GM23338 (cell line): ENCODE data around the gene ATP6V0A4. TPM values are rescaled to one million over a fixed set of nuclear protein-coding genes. Genes with fewer than 3 reads are reported as not detected.

Experiments used
- POLR2AphosphoS5 ChIP-seq: IDR thresholded peaks from 2 replicates; pipeline ENCODE4 v1.6.1; 2016; ENCODE audit warnings: antibody characterized with exemption, low read depth
- STAT1 ChIP-seq: IDR thresholded peaks from one replicate; pipeline ENCODE4 v1.6.1; 2016; ENCODE audit warnings: antibody characterized with exemption; ENCODE audit not compliant: unreplicated experiment
- polyA plus RNA-seq: library from polyadenylated mRNA; unstranded; fragments of >200 nt; fragmentation: Nextera tagmentation; extraction: Ambion mirVana; gene quantifications from 2 replicates; pipeline ENCODE4 v1.2.1, GENCODE V29; 2016
- total RNA-seq: library from RNA; depleted of rRNA; stranded (reverse); fragments of >200 nt; shearing (Covaris generic); gene quantifications from 2 replicates; pipeline ENCODE4 v1.2.3, GENCODE V29; 2014
- TF ChIP-seq, protein P1 (sequence below): fragments of 250-450 bp; sonication (Bioruptor Pico); IDR thresholded peaks from 2 replicates; pipeline ENCODE4 v1.5.0; 2020; ENCODE audit warnings: mild to moderate bottlenecking, moderate library complexity
- TF ChIP-seq, protein P2 (sequence below): IDR thresholded peaks from one replicate; pipeline ENCODE4 v1.6.1; 2018; ENCODE audit warnings: antibody characterized with exemption; ENCODE audit not compliant: unreplicated experiment

Gene ATP6V0A4
- total and polyA plus RNA-seq, 2 experiments from 2014 or later: 0.10 to 1.3 TPM

DNA sequence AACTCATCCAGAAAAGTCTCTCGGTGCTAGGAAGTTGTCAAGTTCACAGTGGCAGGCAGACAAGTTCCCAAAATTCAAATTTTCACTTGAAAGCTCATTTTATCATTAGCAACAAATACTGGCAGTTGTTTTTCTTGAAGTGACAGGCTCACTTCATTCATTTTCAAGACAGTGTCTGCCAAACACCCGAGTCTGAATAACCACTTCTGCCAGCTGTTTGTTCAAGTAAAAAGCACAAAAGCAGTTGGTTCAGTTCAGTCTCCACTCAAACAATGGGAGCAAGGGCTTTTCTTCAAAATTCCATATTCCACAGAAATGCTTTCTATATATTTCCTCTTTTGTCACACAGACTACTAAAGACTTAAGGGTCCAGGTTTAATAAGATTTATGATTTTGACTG, 47.7 kb upstream of the ATP6V0A4 start (continued):
- TF ChIP-seq, protein P1, sequence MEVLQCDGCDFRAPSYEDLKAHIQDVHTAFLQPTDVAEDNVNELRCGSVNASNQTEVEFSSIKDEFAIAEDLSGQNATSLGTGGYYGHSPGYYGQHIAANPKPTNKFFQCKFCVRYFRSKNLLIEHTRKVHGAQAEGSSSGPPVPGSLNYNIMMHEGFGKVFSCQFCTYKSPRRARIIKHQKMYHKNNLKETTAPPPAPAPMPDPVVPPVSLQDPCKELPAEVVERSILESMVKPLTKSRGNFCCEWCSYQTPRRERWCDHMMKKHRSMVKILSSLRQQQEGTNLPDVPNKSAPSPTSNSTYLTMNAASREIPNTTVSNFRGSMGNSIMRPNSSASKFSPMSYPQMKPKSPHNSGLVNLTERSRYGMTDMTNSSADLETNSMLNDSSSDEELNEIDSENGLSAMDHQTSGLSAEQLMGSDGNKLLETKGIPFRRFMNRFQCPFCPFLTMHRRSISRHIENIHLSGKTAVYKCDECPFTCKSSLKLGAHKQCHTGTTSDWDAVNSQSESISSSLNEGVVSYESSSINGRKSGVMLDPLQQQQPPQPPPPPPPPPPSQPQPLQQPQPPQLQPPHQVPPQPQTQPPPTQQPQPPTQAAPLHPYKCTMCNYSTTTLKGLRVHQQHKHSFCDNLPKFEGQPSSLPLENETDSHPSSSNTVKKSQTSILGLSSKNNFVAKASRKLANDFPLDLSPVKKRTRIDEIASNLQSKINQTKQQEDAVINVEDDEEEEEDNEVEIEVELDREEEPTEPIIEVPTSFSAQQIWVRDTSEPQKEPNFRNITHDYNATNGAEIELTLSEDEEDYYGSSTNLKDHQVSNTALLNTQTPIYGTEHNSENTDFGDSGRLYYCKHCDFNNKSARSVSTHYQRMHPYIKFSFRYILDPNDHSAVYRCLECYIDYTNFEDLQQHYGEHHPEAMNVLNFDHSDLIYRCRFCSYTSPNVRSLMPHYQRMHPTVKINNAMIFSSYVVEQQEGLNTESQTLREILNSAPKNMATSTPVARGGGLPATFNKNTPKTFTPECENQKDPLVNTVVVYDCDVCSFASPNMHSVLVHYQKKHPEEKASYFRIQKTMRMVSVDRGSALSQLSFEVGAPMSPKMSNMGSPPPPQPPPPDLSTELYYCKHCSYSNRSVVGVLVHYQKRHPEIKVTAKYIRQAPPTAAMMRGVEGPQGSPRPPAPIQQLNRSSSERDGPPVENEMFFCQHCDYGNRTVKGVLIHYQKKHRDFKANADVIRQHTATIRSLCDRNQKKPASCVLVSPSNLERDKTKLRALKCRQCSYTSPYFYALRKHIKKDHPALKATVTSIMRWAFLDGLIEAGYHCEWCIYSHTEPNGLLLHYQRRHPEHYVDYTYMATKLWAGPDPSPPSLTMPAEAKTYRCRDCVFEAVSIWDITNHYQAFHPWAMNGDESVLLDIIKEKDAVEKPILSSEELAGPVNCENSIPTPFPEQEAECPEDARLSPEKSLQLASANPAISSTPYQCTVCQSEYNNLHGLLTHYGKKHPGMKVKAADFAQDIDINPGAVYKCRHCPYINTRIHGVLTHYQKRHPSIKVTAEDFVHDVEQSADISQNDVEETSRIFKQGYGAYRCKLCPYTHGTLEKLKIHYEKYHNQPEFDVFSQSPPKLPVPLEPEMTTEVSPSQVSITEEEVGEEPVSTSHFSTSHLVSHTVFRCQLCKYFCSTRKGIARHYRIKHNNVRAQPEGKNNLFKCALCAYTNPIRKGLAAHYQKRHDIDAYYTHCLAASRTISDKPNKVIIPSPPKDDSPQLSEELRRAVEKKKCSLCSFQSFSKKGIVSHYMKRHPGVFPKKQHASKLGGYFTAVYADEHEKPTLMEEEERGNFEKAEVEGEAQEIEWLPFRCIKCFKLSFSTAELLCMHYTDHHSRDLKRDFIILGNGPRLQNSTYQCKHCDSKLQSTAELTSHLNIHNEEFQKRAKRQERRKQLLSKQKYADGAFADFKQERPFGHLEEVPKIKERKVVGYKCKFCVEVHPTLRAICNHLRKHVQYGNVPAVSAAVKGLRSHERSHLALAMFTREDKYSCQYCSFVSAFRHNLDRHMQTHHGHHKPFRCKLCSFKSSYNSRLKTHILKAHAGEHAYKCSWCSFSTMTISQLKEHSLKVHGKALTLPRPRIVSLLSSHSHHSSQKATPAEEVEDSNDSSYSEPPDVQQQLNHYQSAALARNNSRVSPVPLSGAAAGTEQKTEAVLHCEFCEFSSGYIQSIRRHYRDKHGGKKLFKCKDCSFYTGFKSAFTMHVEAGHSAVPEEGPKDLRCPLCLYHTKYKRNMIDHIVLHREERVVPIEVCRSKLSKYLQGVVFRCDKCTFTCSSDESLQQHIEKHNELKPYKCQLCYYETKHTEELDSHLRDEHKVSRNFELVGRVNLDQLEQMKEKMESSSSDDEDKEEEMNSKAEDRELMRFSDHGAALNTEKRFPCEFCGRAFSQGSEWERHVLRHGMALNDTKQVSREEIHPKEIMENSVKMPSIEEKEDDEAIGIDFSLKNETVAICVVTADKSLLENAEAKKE: no peak
- TF ChIP-seq, protein P2, sequence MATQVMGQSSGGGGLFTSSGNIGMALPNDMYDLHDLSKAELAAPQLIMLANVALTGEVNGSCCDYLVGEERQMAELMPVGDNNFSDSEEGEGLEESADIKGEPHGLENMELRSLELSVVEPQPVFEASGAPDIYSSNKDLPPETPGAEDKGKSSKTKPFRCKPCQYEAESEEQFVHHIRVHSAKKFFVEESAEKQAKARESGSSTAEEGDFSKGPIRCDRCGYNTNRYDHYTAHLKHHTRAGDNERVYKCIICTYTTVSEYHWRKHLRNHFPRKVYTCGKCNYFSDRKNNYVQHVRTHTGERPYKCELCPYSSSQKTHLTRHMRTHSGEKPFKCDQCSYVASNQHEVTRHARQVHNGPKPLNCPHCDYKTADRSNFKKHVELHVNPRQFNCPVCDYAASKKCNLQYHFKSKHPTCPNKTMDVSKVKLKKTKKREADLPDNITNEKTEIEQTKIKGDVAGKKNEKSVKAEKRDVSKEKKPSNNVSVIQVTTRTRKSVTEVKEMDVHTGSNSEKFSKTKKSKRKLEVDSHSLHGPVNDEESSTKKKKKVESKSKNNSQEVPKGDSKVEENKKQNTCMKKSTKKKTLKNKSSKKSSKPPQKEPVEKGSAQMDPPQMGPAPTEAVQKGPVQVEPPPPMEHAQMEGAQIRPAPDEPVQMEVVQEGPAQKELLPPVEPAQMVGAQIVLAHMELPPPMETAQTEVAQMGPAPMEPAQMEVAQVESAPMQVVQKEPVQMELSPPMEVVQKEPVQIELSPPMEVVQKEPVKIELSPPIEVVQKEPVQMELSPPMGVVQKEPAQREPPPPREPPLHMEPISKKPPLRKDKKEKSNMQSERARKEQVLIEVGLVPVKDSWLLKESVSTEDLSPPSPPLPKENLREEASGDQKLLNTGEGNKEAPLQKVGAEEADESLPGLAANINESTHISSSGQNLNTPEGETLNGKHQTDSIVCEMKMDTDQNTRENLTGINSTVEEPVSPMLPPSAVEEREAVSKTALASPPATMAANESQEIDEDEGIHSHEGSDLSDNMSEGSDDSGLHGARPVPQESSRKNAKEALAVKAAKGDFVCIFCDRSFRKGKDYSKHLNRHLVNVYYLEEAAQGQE: no peak
- TF ChIP-seq STAT1 (no peak), POLR2AphosphoS5 (no peak)
